Endodermal cell (in vitro differentiated cells): ENCODE data around the gene EFNA5. TPM values are rescaled to one million over a fixed set of nuclear protein-coding genes. Genes with fewer than 3 reads are reported as not detected.
A peak's percentile ranks its signal among the peaks of the same experiment; 100 is the strongest.

Experiments
- DNase-seq: peaks from one replicate; pipeline ENCODE4 v3.0.0-alpha.2; 2017
- H3K27ac ChIP-seq: 2 replicates; pipeline ENCODE4 v1.5.1; 2013; ENCODE audit warnings: mild to moderate bottlenecking, low read depth, low read length, moderate library complexity
- H3K27me3 ChIP-seq: 2 replicates; pipeline ENCODE4 v1.6.1; 2013; ENCODE audit warnings: mild to moderate bottlenecking, low read length, moderate library complexity; ENCODE audit not compliant: insufficient read depth, control insufficient read depth, poor library complexity, severe bottlenecking
- H3K36me3 ChIP-seq: 2 replicates; pipeline ENCODE4 v1.7.0; 2013; ENCODE audit warnings: mild to moderate bottlenecking, low read length, moderate library complexity; ENCODE audit not compliant: control insufficient read depth, insufficient read depth
- H3K4me1 ChIP-seq: one replicate; pipeline ENCODE4 v1.7.0; 2013; ENCODE audit warnings: low read length; ENCODE audit not compliant: control insufficient read depth, insufficient read depth
- H3K4me3 ChIP-seq: 2 replicates; pipeline ENCODE4 v1.5.1; 2013; ENCODE audit warnings: mild to moderate bottlenecking, low read length, moderate library complexity
- H3K9ac ChIP-seq: 2 replicates; pipeline ENCODE4 v1.6.1; 2013; ENCODE audit warnings: mild to moderate bottlenecking, low read length, moderate library complexity; ENCODE audit not compliant: poor library complexity, severe bottlenecking; ENCODE audit errors: extremely low read depth
- H3K9me3 ChIP-seq: 2 replicates; pipeline ENCODE4 v1.6.1; 2013; ENCODE audit warnings: mild to moderate bottlenecking, low read length, moderate library complexity; ENCODE audit not compliant: control insufficient read depth
- H3K27ac Mint-ChIP-seq: 2 replicates; pipeline ENCODE4 v1.8.0; 2020; ENCODE audit warnings: mixed read lengths
- H3K27me3 Mint-ChIP-seq: 2 replicates; pipeline ENCODE4 v1.8.0; 2021; ENCODE audit warnings: mild to moderate bottlenecking, mixed read lengths; ENCODE audit not compliant: insufficient read depth
- H3K36me3 Mint-ChIP-seq: 2 replicates; pipeline ENCODE4 v1.8.0; 2020; ENCODE audit warnings: low read depth, mixed read lengths
- H3K4me1 Mint-ChIP-seq: 2 replicates; pipeline ENCODE4 v1.8.0; 2020; ENCODE audit warnings: mixed read lengths
- H3K4me3 Mint-ChIP-seq: 2 replicates; pipeline ENCODE4 v1.8.0; 2020; ENCODE audit warnings: mild to moderate bottlenecking, moderate library complexity, mixed read lengths
- H3K9me3 Mint-ChIP-seq: 2 replicates; pipeline ENCODE4 v1.8.0; 2020; ENCODE audit warnings: mild to moderate bottlenecking, mixed read lengths
- CTCF ChIP-seq: fragments of 200-600 bp; sonication (generic); conservative IDR thresholded peaks from 2 replicates; pipeline ENCODE4 v1.5.0; 2021; ENCODE audit warnings: antibody characterized with exemption, mild to moderate bottlenecking
- WGBS, 2 experiments: methylation state at CpG; one replicate each; pipeline versions ENCODE4 v1.1.5 to v1.1.7; 2013; ENCODE audit warnings: missing lambda C conversion rate in 2 of 2, mixed read lengths in 1 of 2; ENCODE audit not compliant: insufficient coverage in 1 of 2, insufficient read length in 1 of 2; 5-methylcytosine and 5-hydroxymethylcytosine counted together
- total RNA-seq, 2 donors: library from RNA; stranded (reverse); fragmentation: NEBNext Ultra II Directional in 1 of 2; extraction: Animal tissue kit (Norgen Biotek cat#: 25700) in 1 of 2; gene quantifications; 2 replicates in 1 of 2; 3 replicates in 1 of 2; pipeline ENCODE4 v1.2.1, GENCODE V29; 2021

EFNA5 gene
- total RNA-seq, 2 donors from 2014 or later: 53.3 to 63.1 TPM

GRCh38 chr5:107419498-107419897 is 251.2 kb downstream of the EFNA5 start:
- H3K36me3 Mint-ChIP-seq: peaks cover 9% of the 10 kb centered on the region
- H3K9me3 Mint-ChIP-seq: no peaks in the 10 kb centered on the region
- WGBS, 2 experiments: 78 to 86% methylated on average over 1 to 3 of the region's 3 CpGs

GRCh38 chr5:107418902-107419301 is 251.8 kb downstream of the EFNA5 start:
- no peaks in the 10 kb centered on the region for H3K9me3 ChIP-seq
- H3K9ac ChIP-seq: no peak overlapping the region
- no peak for TF ChIP-seq CTCF
- no peak overlapping the region for H3K4me3 Mint-ChIP-seq
- no peak overlapping the region for H3K4me3 ChIP-seq
- no peaks in the 10 kb centered on the region for H3K4me1 ChIP-seq
- H3K9me3 Mint-ChIP-seq: no peaks in the 10 kb centered on the region
- no peak for DNase-seq
- H3K27ac ChIP-seq: no peak overlapping the region
- H3K27ac Mint-ChIP-seq: peak overlapping the region; percentile 41
- H3K36me3 Mint-ChIP-seq: peaks cover 8% of the 10 kb centered on the region
- H3K27me3 Mint-ChIP-seq: no peaks in the 10 kb centered on the region
- no peaks in the 10 kb centered on the region for H3K27me3 ChIP-seq
- H3K4me1 Mint-ChIP-seq: no peaks in the 10 kb centered on the region
- peaks cover 29% of the 10 kb centered on the region for H3K36me3 ChIP-seq
- WGBS, 2 experiments: 95 to 100% methylated on average over 2 of the region's 2 CpGs

More at GRCh38 chr5:107419498-107419897, 251.2 kb downstream of the EFNA5 start:
- no peak overlapping the region for H3K4me3 ChIP-seq
- H3K27me3 ChIP-seq: no peaks in the 10 kb centered on the region
- no peak overlapping the region for H3K9ac ChIP-seq
- Mint-ChIP-seq H3K4me3 (no peak overlapping the region), H3K27me3 (no peaks in the 10 kb centered on the region), H3K27ac (no peak overlapping the region), H3K4me1 (no peaks in the 10 kb centered on the region)
- H3K9me3 ChIP-seq: no peaks in the 10 kb centered on the region
- peaks cover 30% of the 10 kb centered on the region for H3K36me3 ChIP-seq
- no peak for TF ChIP-seq CTCF
- H3K27ac ChIP-seq: no peak overlapping the region
- no peaks in the 10 kb centered on the region for H3K4me1 ChIP-seq
- DNase-seq: no peak

GRCh38 chr5:107418071-107418470 is 252.7 kb downstream of the EFNA5 start:
- Mint-ChIP-seq H3K9me3 (no peaks in the 10 kb centered on the region), H3K36me3 (peaks cover 6% of the 10 kb centered on the region), H3K27ac (no peak overlapping the region), H3K27me3 (no peaks in the 10 kb centered on the region), H3K4me1 (no peaks in the 10 kb centered on the region), H3K4me3 (no peak overlapping the region)
- no peak overlapping the region for H3K4me3 ChIP-seq
- H3K4me1 ChIP-seq: no peaks in the 10 kb centered on the region
- no peak overlapping the region for H3K9ac ChIP-seq
- no peaks in the 10 kb centered on the region for H3K9me3 ChIP-seq
- DNase-seq: no peak
- no peak for TF ChIP-seq CTCF
- no peaks in the 10 kb centered on the region for H3K27me3 ChIP-seq
- 88 to 100% methylated on average over 1 to 2 of the region's 2 CpGs for WGBS, 2 experiments
- no peak overlapping the region for H3K27ac ChIP-seq
- H3K36me3 ChIP-seq: peaks cover 29% of the 10 kb centered on the region
